NB4 (cell line): ENCODE measurements around the gene ERBB4.

Source experiments
- MYC ChIP-seq: IDR thresholded peaks from 2 replicates; pipeline ENCODE4 v1.6.1; 2011; ENCODE audit warnings: low read depth, low read length
- POLR2A ChIP-seq: IDR thresholded peaks from 2 replicates; pipeline ENCODE4 v1.6.1; 2011; ENCODE audit warnings: mild to moderate bottlenecking; ENCODE audit not compliant: insufficient read length; ENCODE audit errors: extremely low read depth
- TF ChIP-seq, protein P1 (sequence below): IDR thresholded peaks from one replicate; pipeline ENCODE4 v1.5.1; 2012; ENCODE audit warnings: low read depth, low read length

DNA sequence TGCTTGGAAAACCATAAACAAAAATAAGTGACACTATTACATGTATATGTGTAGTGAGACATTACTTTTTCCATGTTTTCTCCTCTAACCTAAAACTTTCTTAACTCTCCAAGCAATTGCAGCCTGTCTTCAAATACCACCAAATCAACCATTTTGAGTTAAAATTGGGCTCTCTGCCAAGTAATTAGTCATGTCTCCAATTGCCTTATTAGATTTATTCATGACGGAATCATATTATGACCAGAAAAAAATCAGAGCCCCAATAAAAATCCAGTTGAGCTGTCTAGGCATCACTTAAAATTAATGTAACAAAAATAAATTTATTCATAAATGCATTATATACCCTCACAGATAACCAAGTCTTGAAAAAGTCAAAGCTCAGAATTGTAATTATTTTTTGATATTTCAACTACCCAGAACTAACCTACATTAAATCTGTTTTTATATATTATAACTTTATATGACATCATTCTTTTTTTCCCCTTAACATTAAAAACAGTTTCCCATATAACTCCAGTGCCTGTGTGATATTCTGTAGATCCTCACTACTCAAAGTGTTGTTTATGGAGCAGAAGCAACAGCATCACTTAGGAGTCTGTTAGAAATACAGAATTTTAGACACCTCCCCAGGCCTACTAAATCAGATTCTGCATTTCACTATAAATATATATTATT, 157.0 kb downstream of the ERBB4 start:
- TF ChIP-seq, protein P1, sequence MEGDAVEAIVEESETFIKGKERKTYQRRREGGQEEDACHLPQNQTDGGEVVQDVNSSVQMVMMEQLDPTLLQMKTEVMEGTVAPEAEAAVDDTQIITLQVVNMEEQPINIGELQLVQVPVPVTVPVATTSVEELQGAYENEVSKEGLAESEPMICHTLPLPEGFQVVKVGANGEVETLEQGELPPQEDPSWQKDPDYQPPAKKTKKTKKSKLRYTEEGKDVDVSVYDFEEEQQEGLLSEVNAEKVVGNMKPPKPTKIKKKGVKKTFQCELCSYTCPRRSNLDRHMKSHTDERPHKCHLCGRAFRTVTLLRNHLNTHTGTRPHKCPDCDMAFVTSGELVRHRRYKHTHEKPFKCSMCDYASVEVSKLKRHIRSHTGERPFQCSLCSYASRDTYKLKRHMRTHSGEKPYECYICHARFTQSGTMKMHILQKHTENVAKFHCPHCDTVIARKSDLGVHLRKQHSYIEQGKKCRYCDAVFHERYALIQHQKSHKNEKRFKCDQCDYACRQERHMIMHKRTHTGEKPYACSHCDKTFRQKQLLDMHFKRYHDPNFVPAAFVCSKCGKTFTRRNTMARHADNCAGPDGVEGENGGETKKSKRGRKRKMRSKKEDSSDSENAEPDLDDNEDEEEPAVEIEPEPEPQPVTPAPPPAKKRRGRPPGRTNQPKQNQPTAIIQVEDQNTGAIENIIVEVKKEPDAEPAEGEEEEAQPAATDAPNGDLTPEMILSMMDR = no peak
- TF ChIP-seq POLR2A = no peak
- no peak for TF ChIP-seq MYC
